ENCODE measurements around the gene PTK6.
A peak's percentile ranks its signal among the peaks of the same experiment; 100 is the strongest.

PTK6 gene

GRCh38 chr20:63532449-63532971 is 4.7 kb downstream of the PTK6 start:
- H3K4me3 ChIP-seq (ENCODE audit: low read depth, low read length) = no peak overlapping the region

DNA sequence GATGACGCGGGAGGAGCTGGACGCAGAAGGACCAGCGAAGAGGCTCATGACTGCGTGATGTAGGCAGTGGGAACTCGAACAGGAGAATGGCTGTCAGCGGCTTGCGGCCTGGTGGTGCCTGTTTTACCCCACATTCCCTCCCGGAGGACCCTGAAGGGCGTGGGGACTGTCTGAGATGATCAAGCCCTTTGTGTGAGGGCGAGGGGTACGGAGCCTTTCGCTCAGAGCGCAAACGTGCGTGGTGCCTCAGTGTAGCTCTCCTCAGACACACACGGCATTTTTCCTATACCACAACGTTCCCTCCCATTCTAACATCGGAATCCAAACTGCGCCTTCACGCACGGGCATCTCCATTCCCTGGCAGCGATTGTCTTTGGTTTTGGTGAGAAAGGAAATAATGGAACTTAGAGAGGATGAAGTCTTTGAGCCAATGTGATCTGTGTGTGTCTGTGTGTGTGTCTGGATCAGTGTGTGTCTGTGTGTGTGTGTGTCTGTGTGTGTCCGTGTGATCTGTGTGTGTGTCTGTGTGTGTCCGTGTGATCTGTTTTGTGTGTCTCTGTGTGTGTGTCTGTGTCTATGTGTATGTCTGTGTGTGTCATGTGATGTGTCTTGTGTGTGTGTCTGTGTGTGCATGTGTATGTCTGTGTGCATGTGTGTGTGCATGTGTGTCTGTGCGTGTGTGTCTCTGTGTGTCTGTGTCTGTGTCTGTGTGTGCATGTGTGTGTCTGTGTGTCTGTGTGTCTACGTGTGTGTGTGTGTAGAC is 5.3 kb downstream of the PTK6 start:
- no peak overlapping the region for H3K4me3 ChIP-seq (ENCODE audit: low read depth, low read length)

GRCh38 chr20:63530788-63531160 is 6.4 kb downstream of the PTK6 start:
- no peak overlapping the region for H3K4me3 ChIP-seq (ENCODE audit: low read depth, low read length)

GRCh38 chr20:63529861-63530787 is 7.1 kb downstream of the PTK6 start:
- H3K4me3 ChIP-seq (ENCODE audit: low read depth, low read length) = no peak overlapping the region

DNA sequence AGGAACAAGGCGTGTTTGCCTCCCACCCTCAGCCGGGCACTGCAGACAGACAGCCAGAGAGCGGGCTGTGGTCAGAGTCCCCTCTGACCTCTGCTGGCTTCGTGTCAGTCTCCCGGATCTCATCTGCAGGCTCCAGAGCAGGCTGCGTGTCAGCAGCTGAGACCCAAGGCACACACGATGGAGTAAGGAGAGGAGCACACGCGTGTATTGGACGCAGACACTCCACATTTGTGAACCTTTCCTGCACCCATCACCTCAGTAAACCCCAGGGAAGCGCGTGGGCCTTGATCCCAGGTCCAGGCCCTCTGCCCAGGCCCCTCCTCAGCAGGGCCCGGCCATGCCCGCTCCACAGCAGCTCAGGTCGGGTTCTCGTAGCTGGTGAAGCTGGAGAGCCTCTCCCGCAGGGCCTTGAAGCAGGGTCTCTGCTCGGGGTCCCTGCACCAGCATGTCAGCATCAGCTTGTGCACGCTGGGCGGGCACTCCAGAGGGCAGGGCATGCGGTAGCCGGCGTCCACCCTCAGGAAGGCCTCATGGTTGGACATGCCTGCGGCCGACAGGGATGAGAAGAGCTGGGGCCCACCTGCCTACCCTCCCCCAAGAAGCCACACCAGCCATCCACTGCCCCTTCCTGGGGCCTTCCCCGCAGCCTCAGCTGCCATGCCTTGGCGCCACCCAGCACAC is 7.9 kb downstream of the PTK6 start:
- no peak overlapping the region for H3K4me3 ChIP-seq (ENCODE audit: low read depth, low read length)

DNA sequence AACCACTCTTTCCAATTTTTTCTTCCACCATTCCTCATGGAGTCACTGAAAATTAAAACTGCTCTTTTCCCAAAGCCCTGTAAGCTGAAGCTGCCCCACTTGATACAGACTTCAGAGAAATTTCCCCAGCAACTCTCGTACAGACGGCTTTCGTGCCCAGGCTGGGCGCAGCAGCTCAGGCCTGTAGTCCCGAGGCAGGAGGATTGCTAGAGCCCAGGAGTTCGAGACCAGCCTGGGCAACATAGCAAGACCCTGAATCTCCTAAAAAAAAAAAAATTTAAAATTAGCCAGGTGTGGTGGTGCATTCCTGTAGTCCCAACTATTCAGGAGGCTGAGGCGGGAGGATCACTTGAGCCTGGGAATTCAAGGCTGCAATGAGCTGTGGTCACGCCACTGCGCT is 10.0 kb downstream of the PTK6 start:
- H3K4me3 ChIP-seq (ENCODE audit: low read depth, low read length) = no peak overlapping the region

- no peak overlapping the region for H3K4me3 ChIP-seq (ENCODE audit: low read depth, low read length)
These were observed 11.2 kb downstream of the PTK6 start for GRCh38 chr20:63525971-63526370.

GRCh38 chr20:63525185-63525584 is 12.0 kb downstream of the PTK6 start:
- H3K4me3 ChIP-seq (ENCODE audit: low read depth, low read length) = no peak overlapping the region

- H3K4me3 ChIP-seq (ENCODE audit: low read depth, low read length) = no peak overlapping the region
These were observed 14.1 kb downstream of the PTK6 start for GRCh38 chr20:63522981-63523611.

DNA sequence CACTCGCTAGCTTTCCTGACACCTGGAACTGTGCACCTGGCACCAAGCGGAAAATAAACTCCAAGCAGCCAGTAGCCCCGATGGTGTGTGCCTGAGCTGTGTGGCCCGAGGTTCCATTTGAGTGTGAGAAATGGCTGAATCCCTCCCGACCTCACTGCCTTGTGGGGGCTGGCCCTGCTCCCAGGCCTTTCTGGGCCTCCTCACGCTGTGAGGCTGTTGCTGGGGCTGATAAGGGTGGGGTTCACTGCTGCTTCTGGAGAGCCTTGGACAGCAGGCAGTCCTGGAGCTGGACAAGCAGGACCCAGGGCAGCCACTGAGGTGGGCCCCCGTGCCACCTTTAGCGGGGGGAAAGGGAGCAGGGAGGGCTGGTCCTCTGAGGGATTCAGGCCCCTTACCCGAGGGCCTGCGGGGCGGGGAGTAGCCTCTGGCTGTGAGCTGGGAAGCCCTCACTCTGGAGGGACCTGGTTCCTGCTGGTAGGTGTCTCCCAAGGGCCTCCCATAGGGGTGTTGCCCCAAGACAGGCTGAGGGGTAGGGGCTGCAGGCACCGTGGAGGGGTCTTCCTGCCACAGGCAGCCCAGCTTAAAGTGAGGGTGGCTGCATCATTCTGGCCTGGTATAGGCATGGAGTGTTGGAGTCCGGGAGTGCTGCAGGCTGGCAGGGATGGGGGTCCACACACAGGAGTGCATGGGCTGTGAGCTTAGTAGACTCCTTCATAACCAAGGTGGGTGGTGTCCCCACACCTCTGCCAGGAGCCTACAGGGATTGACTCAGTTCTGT is 14.9 kb downstream of the PTK6 start:
- H3K4me3 ChIP-seq (ENCODE audit: low read depth, low read length) = no peak overlapping the region

- peak overlapping the region; percentile 89 for H3K4me3 ChIP-seq (ENCODE audit: low read depth, low read length)
These were observed 15.6 kb downstream of the PTK6 start for GRCh38 chr20:63521602-63522001.

DNA sequence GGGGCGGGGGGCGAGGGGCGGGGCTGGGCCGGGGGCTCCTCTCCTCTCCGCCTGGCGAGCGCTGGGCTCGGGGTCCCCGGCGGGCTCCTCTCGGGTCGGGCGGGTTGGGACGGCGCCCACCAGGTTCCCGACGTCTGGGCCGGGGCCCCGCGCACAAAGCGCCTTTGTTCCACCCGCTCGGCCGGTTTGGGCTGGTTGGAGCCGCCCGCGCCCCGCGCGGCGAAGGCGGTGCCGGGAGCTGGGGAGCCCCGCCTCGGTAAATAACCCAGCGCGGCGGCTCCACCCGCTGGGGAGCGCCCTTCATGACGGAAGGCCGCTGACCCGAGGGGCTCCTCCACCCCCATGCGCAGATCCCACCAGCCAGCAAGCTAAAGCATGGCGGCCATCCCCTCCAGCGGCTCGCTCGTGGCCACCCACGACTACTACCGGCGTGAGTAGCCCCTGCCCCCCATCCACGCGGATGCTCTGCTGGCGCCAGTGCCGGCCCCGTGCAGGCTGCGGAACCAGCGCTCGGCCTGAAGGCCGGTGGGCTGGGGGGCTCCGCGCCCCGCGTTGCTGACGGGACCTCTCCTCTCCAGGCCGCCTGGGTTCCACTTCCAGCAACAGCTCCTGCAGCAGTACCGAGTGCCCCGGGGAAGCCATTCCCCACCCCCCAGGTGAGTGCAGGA is 16.1 kb downstream of the PTK6 start:
- peak overlapping the region; percentile 89 for H3K4me3 ChIP-seq (ENCODE audit: low read depth, low read length)

GRCh38 chr20:63520504-63520933 is 16.7 kb downstream of the PTK6 start, which contains the start of gene PPDPF:
TSS of gene PPDPF (plus strand) at chr20:63520765. CDS start at chr20:63521309, 544 bp downstream.
- peak within 1 kb of the TSS; percentile 89 for H3K4me3 ChIP-seq (ENCODE audit: low read depth, low read length)

DNA sequence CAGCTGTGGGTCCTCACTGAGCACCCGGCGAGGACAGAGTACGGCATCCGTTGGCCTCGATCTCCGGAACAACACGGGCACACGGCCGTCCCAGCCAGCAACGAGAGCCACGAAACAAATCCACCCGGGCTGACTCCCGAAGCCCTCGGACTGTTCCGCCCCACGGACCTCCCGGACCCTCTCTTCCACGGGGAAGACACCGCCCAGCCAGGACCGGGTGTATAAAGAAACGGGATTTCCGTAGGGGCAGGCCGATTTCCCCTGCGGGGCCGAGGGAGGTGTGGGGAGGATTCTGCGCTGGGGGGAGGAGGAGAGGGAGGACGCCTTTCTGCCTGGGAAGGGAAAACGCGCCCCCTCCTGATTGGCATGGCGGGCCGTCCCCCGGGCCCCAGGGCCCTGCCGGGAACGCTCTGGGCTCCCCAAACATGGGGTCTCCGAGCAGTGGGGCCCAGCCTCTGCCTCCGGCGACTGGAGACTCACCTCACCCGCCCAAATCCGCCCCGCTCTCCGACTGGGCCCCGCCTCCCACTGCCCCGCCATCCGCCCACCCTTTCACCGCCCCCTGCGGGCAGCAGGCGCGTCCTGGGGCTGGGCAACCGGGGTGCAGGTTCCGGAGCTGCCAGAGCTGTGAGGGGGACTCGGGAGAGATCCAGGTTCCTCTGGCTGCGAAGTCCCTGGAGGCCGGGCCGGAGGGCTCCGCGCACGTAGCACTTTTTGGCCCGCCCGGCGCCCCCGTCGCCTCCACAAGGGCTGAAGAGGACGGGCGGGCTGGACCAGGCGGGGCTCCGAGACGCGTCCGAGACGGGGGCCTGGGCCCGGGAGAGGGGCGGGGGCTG is 17.3 kb downstream of the PTK6 start:
- H3K4me3 ChIP-seq (ENCODE audit: low read depth, low read length) = peak overlapping the region; percentile 45

DNA sequence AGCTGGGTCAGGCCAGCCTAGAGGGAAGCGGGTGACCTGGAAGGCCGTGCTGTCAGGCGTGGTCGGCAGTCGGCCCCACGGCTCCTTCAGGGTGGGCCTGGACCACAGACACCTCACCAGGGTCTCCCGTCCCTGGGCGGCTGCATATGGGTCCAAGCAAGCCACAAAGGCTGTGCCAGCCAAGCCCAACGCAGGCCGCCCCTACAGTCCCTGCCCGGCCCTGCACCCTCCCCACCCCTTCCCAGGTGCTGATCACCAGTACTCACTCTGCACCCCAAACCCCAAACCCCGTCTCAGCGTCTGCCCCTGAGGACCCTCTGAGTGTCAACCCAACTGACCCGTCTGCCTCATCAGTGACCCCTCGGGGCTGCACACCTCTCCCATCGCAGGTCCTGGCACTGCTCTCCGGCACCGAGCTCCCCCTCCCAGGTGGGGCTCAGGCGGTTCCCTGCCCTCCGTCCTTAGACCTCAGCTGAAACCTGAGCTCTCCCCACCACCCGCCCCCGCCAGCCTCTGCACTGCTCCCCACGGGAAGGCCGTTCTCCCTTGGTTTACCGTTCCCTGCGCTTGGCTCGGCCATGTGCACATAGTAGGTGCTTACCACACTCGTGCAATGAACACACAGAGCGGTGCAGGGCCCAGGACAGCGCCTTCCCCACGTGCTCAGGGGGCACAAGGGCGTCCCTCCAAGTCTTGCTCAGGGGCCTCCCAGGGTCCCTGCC is 18.1 kb downstream of the PTK6 start:
- H3K4me3 ChIP-seq (ENCODE audit: low read depth, low read length) = peak overlapping the region; percentile 15

- no peak overlapping the region for H3K4me3 ChIP-seq (ENCODE audit: low read depth, low read length)
These were observed 18.8 kb downstream of the PTK6 start for GRCh38 chr20:63518351-63518861.

All from iPS-11a (cell line).